NCI-H187 treated with DMSO at 0.1 percent for 48 hours (cell line): ENCODE results near the gene YKT6.
"Not testable (repeated sequence)": the region's sequence is repeated elsewhere in the genome, so short reads cannot be mapped to it uniquely, and the experiment has no call there.

Experiments
- DNase-seq: peaks from one replicate; lab custom pipeline; 2025; lab: John Stamatoyannopoulos, UW

The YKT6 gene

GRCh38 chr7:44172803-44173424 is 27.9 kb upstream of the YKT6 start:
- DNase-seq: peak; percentile 61

- DNase-seq: no peak
Measured at GRCh38 chr7:44173911-44174693, 26.7 kb upstream of the YKT6 start.

DNA sequence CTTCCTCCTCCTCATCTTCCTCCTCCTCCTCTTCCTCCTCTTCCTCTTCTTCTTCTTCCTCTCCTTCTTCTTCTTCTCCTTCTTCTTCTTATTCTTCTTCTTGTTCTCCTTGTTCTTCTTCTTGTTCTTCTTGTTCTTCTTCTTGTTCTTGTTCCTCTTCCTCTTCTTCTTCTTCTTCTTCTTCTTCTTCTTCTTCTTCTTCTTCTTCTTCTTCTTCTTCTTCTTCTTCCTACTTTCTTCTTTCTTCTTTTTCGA is 26.2 kb upstream of the YKT6 start:
- DNase-seq: not testable (repeated sequence)

- no peak for DNase-seq
Measured at GRCh38 chr7:44175730-44176129, 25.0 kb upstream of the YKT6 start.

DNA sequence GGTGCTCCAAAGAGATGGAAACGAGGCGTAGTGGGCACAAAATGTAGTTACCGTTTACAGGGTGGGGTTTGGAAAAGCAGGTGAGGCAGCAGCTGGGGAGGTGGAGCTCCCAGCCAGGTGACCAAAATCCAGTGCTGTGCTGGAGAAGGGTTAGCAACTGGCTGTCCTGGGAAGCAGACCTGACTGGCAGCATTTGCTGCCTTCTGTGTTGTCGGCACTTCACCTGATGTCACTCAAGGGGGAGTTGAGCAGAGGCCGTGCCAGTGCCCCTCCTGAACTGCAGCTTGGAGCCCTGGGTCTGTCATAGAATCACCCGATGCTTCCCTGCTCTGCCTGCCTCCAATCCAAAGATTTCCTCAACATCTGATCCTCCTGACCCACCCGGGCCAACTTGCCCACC is 24.3 kb upstream of the YKT6 start:
- DNase-seq: no peak

- DNase-seq: no peak
Measured at GRCh38 chr7:44177570-44178131, 23.1 kb upstream of the YKT6 start.

DNA sequence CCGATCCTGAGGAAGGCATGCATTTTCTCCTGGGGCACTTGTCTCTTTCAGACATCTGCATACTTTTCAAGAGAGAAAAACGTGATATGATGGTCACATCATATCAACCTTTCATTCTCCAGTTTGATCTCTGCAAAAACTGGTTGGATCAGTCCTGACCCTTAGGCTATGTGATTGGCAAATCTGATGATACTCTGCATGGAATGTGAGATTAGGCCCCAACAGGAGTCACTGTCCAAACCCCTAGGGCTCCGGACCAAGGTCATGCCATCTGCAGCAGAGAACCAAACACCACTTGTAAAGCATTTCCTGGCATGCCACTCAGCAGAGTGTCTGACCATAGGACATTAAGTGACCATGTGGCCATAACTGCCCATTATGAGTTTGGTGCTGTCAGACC is 20.1 kb upstream of the YKT6 start:
- no peak for DNase-seq

- DNase-seq: no peak
Measured at GRCh38 chr7:44182827-44183226, 18.0 kb upstream of the YKT6 start.

- DNase-seq: no peak
Measured at GRCh38 chr7:44183386-44183785, 17.4 kb upstream of the YKT6 start.

DNA sequence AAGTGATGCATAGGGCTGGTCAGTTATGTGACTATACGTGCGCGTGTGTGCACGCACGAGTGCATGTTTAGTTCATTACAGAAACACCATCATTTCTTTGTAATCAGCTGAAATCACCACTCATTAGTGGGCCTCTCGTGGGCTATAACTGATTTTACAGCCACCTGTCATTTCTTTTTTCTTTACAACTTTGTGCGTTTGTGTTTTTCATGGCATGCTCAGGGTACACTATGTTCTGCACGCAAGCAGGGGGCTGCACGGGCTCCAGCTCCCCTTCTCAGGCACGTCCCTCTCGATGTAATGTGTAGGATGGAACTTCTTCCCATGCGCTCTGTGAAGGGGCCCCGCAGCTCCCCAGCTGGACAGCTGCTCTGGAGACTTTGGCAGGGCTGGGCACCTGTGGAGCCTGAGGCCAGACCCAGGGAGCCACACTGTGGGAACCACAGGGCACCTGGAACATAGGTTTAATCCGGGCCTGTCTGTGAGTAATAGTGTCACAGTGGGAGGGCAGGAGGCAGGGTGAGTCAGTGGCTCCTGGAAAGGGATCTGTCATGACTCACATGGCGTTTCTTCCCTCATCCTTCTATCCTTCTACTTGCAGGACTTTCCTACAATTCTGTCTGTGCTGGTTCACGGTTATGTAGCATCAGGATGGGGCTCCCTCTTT is 16.4 kb upstream of the YKT6 start:
- no peak for DNase-seq

DNA sequence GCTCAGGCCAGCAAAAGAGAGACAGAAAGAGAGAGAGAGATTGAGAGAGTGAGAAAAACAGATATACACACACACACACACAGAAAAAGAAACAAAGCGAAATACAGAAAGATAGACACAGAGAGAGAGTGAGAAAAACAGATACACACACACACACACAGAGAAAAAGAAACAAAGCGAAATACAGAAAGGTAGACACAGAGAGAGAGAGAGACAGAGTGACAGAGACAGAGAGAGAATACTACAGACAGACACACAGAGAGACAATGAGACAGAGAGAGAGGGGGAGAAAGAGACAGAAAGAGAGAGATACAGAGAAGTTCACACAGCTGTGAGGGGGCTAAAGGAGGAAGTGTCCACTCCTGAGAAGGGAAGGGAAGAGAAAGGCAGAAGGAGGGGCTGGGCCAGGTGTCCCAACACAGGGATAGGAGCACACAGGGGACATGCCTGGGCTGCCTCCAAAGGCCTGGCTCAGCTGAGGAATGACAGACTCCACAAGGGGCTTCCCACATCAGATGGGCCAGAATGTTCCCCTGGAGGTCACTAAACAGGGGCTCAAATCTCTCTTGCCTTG is 15.8 kb upstream of the YKT6 start:
- DNase-seq: no peak

DNA sequence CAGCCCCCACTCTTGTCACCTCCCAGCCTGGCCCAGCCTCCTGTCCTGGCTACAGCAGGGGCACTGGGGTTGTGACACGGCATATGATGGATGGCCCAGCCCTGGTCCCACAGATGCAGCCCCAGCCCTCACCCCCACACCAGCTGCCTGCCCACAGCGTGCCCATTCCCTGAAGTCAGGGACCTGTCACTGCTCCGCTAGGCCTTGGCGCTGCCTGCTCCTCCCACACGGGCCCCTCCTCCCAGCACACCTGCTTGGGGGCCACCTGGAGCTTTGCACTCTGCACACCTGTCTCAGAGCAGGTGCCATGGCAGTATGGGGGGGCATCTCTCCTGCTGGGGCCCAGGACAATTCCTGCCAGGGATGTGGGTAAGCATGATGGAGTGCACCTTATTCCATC is 15.0 kb upstream of the YKT6 start:
- no peak for DNase-seq

DNA sequence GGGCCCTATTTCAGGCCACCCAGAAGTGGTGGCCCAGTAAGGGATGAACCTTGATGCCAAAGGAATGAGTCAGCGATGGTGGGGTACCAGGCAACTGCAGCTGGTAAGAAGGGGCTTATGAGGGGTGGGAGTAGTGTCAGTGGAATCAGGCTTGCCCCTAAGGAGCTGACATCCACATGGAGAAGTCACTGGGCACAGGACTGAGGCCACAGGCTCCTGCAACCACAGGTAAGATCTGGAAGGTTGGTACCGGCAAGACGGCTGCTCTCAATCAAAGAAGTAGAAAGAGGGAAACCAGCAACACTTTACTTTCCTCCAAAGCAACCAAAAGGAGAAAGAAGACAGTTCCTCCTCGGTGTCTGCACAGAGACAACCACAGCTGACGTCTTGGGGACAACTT is 14.0 kb upstream of the YKT6 start:
- DNase-seq: no peak

DNA sequence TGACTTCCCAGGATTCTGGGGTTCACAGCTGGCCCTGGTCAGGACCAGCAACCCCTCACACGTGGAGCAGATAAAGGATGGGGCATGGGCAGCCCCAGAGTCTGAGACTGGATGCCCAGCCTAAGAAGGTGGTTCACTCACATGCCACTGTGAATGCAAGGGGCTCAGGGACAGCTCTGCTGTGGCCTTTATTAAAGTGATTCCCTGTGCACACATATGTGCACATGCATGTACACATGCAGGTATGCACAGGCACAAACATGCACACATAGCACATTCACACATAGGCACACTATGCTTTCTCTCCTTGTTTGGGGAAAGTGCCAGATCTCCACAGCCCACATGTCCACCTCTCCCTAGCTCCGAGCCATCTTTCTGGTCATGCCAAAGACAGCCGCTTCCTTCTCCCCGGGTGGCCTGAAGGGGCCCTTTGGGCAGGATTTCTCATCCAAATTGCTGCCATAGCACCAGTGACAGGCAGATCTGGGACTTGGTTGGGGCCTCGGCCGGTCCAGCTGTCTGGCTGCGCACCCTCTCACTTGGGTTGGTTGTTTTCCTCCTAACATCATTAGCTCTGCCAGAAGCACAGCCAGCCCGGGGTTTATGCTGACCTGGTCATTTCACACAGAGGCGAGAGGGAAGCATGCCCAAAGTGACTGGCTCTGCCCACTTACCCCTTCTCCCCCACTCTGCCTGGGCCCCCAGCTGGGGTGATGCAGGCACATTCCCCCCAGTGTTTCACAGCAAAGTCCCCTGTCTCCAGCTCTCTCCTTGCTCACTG is 13.0 kb upstream of the YKT6 start:
- no peak for DNase-seq

DNA sequence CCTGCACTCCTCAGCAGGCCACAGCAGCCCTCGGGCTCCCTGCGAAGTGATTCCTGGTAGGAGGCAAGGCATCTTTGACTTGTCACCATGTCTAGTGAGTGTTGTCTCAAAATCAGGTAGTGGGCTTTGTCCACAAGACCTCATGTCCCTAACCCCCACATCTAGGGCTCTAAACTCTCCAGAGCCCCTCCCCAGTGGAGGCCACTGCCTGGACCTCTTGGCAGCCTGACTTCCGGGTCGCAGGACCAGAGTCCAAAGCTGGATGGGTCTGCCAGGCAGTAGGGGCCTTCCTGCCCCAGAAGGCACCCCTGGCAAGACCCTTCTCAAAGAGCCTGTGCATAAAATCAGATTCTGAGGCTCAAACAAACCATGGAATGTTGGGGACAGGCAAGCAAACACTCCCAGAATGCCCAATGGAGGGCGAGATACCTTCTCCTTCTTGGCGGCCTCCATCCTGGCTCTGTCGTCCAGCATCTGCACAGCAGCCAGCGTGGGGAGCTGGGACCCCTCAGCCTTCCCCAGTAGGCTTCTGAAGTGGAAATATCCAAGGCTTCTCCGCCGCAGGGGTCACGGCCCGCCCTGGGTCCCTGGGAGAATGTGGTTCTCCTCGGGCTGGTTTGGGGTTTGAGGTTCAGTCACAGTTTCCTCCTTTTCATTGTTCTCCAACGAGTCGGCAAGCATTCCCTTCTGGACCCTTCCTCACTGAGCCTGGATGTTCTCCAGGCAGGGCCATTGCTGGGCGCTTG is 12.1 kb upstream of the YKT6 start:
- DNase-seq: no peak

DNA sequence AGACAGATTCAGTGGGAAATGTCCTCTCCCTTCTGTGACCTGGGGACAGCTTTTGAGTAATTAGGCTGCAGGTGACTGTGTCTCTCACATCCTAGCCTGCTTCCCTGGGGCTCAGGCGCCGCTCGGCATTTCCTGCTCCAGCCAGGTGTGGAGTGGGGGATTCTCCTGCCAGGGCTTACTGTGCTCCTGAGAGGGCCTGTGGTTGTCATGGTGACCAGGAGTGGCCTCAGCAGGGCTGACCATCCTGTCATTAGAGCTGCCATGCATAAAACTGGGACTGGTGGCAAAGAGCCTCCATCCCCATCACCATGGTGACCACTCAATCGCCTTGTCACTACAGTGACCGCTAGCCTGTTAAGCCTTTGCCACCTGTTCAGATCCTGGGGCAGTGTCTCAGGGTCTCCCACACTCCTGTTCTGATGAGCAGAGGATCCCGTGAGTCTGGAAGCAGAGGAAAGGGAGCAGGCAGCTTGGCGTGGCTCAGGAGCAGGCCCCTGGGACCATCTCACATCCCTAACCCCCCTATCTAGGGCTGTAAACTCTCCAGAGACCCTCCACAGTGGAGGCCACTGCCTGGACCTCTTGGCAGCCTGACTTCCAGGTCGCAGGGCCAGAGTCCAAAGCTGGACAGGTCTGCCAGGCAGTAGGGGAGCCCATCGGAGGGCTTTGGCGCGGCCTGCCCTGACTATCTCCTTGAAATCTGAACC is 11.3 kb upstream of the YKT6 start, which contains the start of gene GCK:
GCK (minus strand) TSS at position 154 of the 707 bp plus-strand sequence. CDS start 486 bp downstream, outside the sequence.
- DNase-seq: peak; percentile 63

DNA sequence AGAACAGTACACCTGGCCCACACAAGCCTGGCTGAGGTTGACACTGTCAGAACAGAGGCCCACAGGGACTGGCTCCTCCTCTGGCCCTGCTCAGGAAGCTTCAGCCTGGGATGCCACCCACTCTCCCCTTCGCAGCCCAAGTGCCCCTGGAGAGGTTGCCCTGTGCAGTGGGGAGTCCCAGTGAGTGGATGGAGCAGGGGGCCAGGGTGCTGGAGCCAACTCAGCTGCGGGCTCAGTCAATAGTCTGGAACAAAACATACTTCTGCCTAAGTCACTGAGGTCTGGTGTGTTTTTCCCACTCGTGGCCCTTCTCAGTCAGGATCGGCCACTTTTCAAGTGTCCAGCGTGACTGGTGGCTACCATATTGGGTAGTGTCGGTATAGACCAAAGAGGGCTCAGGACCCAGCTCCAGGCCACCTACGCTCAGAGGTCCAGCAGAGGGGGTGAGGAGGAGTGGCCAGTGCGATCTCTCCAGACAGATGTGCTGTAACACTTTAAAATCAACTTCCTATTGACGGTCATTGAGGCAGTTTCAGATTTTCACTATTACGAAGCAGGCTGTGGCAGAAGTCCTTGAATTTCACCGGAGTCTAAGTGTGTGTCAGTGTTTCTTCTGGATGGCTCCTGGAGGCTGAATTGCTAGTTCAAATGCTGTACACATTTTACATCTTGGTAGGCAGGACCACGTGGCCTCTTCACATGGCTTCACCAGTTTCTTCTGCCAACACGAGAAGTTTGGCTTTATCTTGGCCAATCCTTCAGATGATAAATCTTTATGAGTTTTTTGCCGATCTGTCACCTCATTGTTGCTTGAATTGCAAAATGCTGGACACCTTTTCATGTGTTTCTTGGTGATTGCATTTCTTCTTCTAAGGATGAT is 10.5 kb upstream of the YKT6 start:
- no peak for DNase-seq

- DNase-seq: no peak
Measured at GRCh38 chr7:44191171-44191570, 9.6 kb upstream of the YKT6 start.

- DNase-seq: no peak
Measured at GRCh38 chr7:44193011-44193802, 7.6 kb upstream of the YKT6 start.
